ENCODE measurements around the gene LRRC10. TPM values are rescaled to one million over a fixed set of nuclear protein-coding genes. Genes with fewer than 3 reads are reported as not detected.

LRRC10 gene, protein sequence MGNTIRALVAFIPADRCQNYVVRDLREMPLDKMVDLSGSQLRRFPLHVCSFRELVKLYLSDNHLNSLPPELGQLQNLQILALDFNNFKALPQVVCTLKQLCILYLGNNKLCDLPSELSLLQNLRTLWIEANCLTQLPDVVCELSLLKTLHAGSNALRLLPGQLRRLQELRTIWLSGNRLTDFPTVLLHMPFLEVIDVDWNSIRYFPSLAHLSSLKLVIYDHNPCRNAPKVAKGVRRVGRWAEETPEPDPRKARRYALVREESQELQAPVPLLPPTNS
- total RNA-seq, result not detected

DNA sequence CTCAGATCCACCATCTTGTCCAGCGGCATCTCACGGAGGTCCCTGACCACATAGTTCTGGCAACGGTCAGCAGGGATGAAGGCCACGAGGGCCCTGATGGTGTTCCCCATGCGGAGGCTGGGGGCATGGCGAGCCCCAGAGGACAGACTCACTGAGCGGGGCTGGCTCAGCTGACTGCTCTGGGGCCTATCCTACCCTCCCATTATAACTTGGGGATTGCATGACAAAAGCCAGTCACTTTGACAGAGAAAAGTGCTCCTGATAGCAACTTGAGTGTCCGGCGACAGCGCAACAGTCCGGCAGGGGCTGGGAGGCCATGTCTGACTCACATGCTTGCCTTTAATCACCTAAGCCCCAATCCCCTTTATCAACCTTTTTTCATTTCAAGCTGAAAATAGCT is at the start of gene LRRC10:
Gene LRRC10, minus strand, starts transcription at position 179 of the 400 bp plus-strand sequence. Its CDS starts 69 bp downstream, at position 110.
- Histone ChIP-seq H3K27me3 (ENCODE audit: insufficient read depth, low read length) (no peaks in the 10 kb centered on the region), H3K4me3 (ENCODE audit: low read length) (no peak within 1 kb of the TSS), H3K9me3 (ENCODE audit: low read depth, low read length) (no peaks in the 10 kb centered on the region), H3K4me1 (ENCODE audit: insufficient read depth, low read length) (no peaks in the 10 kb centered on the region)

DNA sequence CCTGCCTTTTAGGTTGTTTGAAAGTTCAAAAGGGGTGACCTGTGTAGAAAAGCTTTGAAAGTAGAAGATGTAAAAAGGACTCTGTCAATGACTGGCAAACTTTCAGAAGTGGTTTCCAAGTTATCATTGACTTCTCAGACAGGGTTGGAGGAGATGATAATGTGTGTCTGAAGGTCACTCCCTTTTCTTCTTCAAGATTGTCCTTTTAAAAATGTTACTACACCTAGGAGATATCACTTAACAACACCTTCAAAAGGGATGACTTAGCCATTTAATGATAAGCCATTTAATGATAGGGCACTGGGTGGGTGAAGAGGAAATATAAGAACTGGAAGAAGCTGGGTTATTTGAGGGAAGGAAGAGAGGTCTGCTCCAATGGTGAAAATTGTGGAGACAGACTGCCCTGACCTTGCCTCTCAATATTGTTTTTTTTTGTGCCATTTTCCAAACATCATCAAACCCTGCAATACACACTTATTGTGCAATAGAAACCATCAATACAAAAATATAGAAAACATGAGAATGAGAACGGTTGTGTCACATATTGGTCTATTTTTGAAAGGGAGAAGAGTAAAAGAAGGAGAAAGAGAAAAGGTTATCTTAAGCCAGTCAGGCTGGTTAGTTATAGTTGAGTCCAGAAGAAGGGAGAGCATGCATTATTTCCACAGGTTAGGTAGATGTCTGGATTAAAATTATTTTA is 49.6 kb upstream of the LRRC10 start:
- no peaks in the 10 kb centered on the region for H3K9me3 ChIP-seq (ENCODE audit: low read depth, low read length)
- H3K4me3 ChIP-seq (ENCODE audit: low read length), result no peak overlapping the region
- H3K27me3 ChIP-seq (ENCODE audit: insufficient read depth, low read length), result no peaks in the 10 kb centered on the region
- H3K4me1 ChIP-seq (ENCODE audit: insufficient read depth, low read length), result no peaks in the 10 kb centered on the region

DNA sequence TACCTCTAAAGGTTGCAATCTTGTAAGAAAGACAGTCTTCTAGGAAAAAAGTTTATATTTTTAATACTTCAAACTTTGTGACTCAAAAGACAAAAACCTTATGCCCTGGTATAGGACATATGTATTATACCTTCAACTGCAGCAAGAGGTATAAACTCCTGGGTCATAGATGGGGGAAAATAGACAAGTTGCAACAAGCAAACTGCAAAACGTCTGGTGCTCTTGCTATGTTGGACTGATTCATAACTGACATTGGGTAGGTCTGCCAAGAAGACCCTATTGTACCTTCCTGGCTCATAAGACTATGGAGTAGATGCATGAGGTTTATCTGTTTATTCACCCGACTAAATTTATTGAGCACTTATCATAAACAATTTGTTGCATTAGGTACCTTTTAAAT is 47.5 kb upstream of the LRRC10 start:
- H3K9me3 ChIP-seq (ENCODE audit: low read depth, low read length), result no peaks in the 10 kb centered on the region
- H3K27me3 ChIP-seq (ENCODE audit: insufficient read depth, low read length), result no peaks in the 10 kb centered on the region
- no peak overlapping the region for H3K4me3 ChIP-seq (ENCODE audit: low read length)
- no peaks in the 10 kb centered on the region for H3K4me1 ChIP-seq (ENCODE audit: insufficient read depth, low read length)

DNA sequence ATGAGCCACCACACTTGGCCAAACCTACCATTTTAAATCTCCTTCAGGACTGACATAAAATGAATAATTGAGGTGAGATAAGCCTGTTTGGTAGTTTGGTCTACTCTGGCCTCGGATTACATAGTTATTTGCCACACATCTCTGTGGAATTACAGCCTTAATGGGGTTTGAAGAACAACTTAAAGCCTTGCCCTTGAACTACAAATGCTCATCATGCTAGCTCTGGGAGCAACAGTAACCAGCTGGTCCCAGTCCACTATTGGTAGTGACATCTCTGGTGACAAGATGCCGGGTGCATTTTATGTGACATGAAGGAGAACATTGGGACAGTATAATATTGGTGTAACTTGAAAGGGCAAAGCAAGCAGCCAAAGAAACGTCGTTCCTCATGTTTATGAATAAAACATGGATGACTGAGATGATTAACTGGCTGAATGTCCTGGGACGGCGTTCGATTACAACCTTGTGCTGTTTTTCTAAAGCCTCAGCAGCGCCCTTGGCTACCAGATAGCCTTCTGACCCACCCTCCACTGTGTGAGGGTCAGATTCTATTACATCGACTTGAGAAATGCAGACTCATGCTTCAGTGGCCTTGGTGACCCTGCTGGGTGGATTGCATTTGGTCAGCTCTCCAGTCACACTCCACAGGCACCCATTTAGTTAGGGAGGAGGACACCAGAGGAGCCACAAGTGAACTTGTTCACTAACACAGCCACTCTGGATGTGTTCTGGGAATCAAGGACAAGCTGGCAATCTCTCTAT is 46.9 kb upstream of the LRRC10 start:
- H3K27me3 ChIP-seq (ENCODE audit: insufficient read depth, low read length), result no peaks in the 10 kb centered on the region
- no peak overlapping the region for H3K4me3 ChIP-seq (ENCODE audit: low read length)
- no peaks in the 10 kb centered on the region for H3K9me3 ChIP-seq (ENCODE audit: low read depth, low read length)
- no peaks in the 10 kb centered on the region for H3K4me1 ChIP-seq (ENCODE audit: insufficient read depth, low read length)

DNA sequence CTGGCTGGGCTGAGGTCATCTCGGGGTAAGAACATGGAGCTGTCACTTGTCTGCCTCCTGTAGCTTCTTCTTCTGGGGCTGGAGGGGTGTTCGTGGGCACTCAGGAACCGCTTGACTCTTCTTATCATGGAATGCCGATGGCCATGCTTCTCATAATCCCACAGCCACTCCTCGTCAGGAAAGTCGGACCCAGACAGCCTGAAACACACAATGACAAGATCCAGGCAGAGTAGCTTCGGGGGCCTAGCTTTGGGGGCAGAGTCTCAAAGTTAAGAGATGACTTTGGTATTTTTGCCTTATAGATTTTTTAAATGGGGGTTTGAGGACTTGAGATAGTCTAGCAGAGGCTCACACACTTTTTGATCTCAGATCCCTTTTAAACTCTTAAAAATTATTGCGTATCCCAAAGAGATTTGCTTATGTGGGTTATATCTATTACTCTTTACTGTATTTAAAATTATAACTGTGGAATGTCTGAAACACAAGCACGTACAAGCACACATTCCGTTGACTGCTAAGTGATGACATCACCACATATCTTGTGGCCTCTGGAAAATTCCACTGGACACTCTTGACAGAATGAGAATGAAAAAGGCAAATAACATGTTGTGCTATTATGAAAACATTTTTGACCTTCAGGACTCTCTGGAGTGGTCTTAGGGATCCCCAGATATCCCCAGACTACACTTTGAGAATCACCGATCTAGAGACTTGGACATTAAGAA is 45.1 kb upstream of the LRRC10 start:
- Histone ChIP-seq H3K27me3 (ENCODE audit: insufficient read depth, low read length) (no peaks in the 10 kb centered on the region), H3K4me1 (ENCODE audit: insufficient read depth, low read length) (no peaks in the 10 kb centered on the region), H3K9me3 (ENCODE audit: low read depth, low read length) (no peaks in the 10 kb centered on the region), H3K4me3 (ENCODE audit: low read length) (no peak overlapping the region)

DNA sequence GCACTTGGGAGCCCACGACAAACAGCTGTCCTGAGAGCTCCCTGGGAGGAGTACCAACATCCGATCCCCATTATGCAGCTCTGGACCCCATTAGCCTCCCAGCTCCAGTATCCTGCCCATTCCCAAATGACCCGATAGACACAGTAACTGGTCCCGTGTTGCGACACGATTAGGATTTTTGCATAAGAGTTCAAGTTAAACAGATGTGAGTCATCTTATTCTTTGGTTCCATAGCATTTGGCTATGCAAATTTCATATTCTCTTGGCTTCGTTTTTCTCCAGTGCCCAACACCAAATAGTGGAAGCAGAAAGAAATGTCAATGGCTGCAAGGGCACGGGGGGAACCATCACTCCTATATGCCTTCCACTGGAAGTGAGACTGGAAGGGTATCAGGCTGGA is 43.0 kb upstream of the LRRC10 start:
- Histone ChIP-seq H3K27me3 (ENCODE audit: insufficient read depth, low read length) (no peaks in the 10 kb centered on the region), H3K9me3 (ENCODE audit: low read depth, low read length) (no peaks in the 10 kb centered on the region), H3K4me3 (ENCODE audit: low read length) (no peak overlapping the region), H3K4me1 (ENCODE audit: insufficient read depth, low read length) (no peaks in the 10 kb centered on the region)

DNA sequence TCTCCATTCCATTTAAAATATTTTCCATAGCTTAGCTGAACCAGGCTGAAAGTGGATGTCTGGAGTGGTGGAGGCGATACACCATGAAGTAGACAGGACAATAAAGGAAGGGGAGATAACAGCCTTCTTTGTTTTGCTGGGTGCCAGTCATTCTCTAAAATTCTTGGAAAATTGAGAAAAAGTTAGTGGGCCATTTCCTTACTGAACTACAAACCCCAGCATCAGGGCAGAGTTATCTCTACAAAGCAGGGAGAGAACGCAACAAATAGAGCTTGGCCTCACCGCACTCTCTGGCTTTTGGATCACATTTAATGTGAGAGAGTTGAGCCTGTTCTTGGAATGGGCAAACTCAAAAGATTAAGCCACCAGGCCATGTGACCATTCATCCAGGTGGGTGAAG is 41.2 kb upstream of the LRRC10 start:
- Histone ChIP-seq H3K4me3 (ENCODE audit: low read length) (no peak overlapping the region), H3K9me3 (ENCODE audit: low read depth, low read length) (no peaks in the 10 kb centered on the region)

DNA sequence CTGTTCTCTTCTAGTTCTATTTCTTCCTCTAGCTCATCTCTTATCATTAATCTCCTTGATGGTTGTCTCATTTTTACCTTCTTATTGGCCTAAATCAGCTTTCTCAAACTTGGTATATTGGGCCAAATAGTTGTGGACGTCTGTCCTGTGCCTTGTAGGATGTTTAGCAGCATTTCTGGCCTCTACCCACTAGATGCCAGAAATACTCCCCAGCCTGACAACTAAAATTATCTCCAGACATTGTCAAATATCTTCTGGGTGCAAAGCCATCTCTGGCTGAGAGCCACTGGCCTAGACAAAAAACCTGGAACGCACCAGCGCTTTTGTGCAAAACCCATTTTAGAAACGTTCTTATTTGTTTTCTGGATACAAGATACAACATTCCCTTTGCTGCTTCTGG is 38.8 kb upstream of the LRRC10 start:
- Histone ChIP-seq H3K9me3 (ENCODE audit: low read depth, low read length) (no peaks in the 10 kb centered on the region), H3K4me3 (ENCODE audit: low read length) (no peak overlapping the region), H3K27me3 (ENCODE audit: insufficient read depth, low read length) (no peaks in the 10 kb centered on the region), H3K4me1 (ENCODE audit: insufficient read depth, low read length) (no peaks in the 10 kb centered on the region)

More for the DNA sequence above, 41.2 kb upstream of the LRRC10 start:
- Histone ChIP-seq H3K4me1 (ENCODE audit: insufficient read depth, low read length) (no peaks in the 10 kb centered on the region), H3K27me3 (ENCODE audit: insufficient read depth, low read length) (no peaks in the 10 kb centered on the region)

DNA sequence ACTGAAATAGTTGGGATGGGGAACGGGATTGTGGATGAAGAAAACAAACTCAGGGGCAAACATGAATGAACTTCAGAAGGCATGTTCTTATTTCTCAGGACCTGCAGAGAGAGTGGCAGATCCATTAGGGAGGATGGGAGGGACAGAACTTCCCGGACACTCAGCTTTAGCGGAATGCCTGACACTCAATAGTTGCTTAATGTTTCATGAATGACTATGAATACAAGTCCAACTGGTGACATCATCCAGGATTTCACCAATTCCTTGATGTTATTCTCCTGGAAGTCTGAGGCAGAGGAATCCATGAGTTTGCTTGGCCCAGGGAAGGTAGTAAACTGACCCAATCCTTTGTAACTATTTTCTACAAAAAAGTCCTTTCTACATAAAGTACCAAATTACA is 37.8 kb upstream of the LRRC10 start:
- Histone ChIP-seq H3K9me3 (ENCODE audit: low read depth, low read length) (no peaks in the 10 kb centered on the region), H3K27me3 (ENCODE audit: insufficient read depth, low read length) (no peaks in the 10 kb centered on the region), H3K4me1 (ENCODE audit: insufficient read depth, low read length) (no peaks in the 10 kb centered on the region), H3K4me3 (ENCODE audit: low read length) (no peak overlapping the region)

DNA sequence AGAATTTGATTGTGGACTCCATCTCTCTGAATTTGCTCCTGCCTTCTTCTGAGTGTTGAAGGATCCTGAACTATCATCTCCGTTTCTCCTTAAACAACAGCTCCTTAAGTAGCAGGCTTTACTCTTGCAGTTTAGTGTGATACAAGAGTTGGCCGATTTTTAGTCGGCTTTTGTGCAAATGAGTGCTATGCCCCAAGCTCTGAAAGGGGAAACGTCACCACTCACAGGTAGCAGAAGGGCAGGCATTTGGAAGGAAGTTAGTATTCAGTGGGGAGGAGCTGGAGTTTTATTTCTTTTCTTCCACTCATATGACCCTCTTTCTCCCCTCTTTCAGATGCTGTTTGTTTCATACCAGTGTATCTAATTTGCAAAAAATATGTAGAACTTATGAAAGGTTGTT is 36.5 kb upstream of the LRRC10 start:
- Histone ChIP-seq H3K4me3 (ENCODE audit: low read length) (no peak overlapping the region), H3K4me1 (ENCODE audit: insufficient read depth, low read length) (no peaks in the 10 kb centered on the region), H3K27me3 (ENCODE audit: insufficient read depth, low read length) (no peaks in the 10 kb centered on the region), H3K9me3 (ENCODE audit: low read depth, low read length) (no peaks in the 10 kb centered on the region)

DNA sequence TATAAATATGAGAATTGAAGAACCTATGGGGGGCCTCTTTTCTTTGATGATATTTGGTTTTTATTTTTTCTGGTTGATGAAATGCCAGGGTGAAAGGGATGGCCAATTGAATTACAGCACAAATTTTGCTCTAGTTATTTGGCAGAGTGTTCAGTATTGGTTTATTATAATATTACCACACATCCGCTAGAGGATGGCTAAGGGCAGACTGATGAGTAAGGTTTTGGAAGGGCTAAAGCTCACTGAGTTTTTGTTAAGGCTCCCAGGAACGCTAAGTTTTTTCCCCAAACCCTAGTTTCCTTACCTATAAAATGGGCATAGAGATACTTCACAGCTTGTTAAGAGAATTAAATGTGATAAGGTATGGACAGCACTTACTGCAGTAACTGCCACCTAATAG is 34.3 kb upstream of the LRRC10 start:
- Histone ChIP-seq H3K4me1 (ENCODE audit: insufficient read depth, low read length) (no peaks in the 10 kb centered on the region), H3K9me3 (ENCODE audit: low read depth, low read length) (no peaks in the 10 kb centered on the region), H3K4me3 (ENCODE audit: low read length) (no peak overlapping the region), H3K27me3 (ENCODE audit: insufficient read depth, low read length) (no peaks in the 10 kb centered on the region)

DNA sequence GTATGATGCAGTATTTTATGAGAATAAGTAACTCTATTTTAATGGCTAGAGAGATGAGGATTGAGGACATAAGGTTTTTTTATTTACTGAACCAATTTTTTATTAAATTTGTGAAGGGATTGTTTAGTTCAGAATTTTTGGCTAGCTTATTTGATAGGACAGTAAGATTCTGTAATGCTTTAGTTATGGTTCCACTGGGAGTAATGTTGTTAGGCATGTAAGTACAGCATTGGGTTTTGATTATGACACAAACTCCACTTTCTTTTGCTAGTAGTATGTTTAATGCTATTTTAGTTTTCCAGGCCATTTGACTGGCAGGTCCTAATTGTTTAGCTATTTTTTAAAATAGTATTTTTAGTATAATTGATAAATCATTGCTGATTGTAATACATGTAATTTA is 33.8 kb upstream of the LRRC10 start:
- no peaks in the 10 kb centered on the region for H3K9me3 ChIP-seq (ENCODE audit: low read depth, low read length)
- no peaks in the 10 kb centered on the region for H3K4me1 ChIP-seq (ENCODE audit: insufficient read depth, low read length)
- no peak overlapping the region for H3K4me3 ChIP-seq (ENCODE audit: low read length)
- no peaks in the 10 kb centered on the region for H3K27me3 ChIP-seq (ENCODE audit: insufficient read depth, low read length)

DNA sequence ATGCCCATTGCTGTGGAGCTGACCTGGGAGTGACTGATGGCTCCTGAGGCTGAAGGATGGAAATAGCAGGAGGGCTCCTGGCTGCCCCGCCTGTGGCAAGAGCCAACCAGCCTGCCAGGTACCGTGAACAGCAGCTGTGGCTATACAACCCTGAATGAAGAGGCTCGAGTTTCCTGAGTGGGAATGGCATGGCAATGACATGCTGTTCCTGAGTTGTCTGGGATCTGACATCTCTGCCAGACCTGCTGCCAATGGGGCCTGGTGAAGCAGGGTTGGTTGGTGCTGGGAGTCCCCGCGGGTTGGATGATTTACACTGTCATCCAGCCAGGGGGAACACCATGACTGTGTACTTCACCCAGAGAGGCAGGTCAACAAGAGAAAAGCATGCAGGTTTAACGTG is 31.8 kb upstream of the LRRC10 start:
- Histone ChIP-seq H3K4me3 (ENCODE audit: low read length) (no peak overlapping the region), H3K27me3 (ENCODE audit: insufficient read depth, low read length) (no peaks in the 10 kb centered on the region), H3K4me1 (ENCODE audit: insufficient read depth, low read length) (no peaks in the 10 kb centered on the region), H3K9me3 (ENCODE audit: low read depth, low read length) (no peaks in the 10 kb centered on the region)

DNA sequence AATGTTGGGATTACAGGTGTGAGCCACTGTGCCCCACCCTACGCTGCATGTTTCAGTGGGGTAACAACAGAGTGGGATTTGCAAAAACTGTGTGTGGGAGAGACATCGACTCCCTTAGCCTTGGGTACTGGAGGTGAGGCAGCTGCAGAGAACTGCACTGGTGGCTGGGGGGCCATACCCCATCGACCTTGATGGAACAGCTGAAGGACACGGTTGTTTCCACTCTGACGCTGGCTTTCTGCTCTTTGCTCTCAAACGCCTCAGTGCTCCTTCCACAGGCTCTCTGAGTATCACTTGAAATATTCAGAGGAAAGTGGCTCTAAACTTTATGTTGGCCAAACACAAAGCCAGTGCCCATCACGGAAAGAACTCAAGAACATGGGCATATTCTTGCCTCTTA is 30.8 kb upstream of the LRRC10 start:
- no peaks in the 10 kb centered on the region for H3K4me1 ChIP-seq (ENCODE audit: insufficient read depth, low read length)
- H3K4me3 ChIP-seq (ENCODE audit: low read length), result no peak overlapping the region
- no peaks in the 10 kb centered on the region for H3K9me3 ChIP-seq (ENCODE audit: low read depth, low read length)
- H3K27me3 ChIP-seq (ENCODE audit: insufficient read depth, low read length), result no peaks in the 10 kb centered on the region
